GM23338 (cell line): ENCODE measurements around the gene MAP7D1.

Experiments used
- EZH2 ChIP-seq: fragments of 200-600 bp; sonication (generic); IDR thresholded peaks from one replicate; pipeline ENCODE4 v1.8.0; 2017; ENCODE audit warnings: antibody characterized with exemption, mild to moderate bottlenecking, low read depth; ENCODE audit not compliant: unreplicated experiment
- EZH2phosphoT487 ChIP-seq: fragments of 200-600 bp; sonication (generic); IDR thresholded peaks from one replicate; pipeline ENCODE4 v1.8.1; 2018; ENCODE audit warnings: antibody characterized with exemption; ENCODE audit not compliant: unreplicated experiment
- POLR2AphosphoS5 ChIP-seq: IDR thresholded peaks from 2 replicates; pipeline ENCODE4 v1.6.1; 2016; ENCODE audit warnings: antibody characterized with exemption, low read depth
- TF ChIP-seq, protein P1 (sequence below), 2 experiments: fragments of 200-600 bp in 1 of 2; sonication (generic) in 1 of 2; conservative IDR thresholded peaks; 2 replicates each; pipeline versions ENCODE4 v1.5.1 to v1.6.1; 2016 to 2017; ENCODE audit warnings: antibody characterized with exemption in 2 of 2, low read depth in 2 of 2, mild to moderate bottlenecking in 2 of 2, moderate library complexity in 1 of 2
- TF ChIP-seq, protein P2 (sequence below): fragments of 250-450 bp; sonication (Bioruptor Pico); IDR thresholded peaks from 2 replicates; pipeline ENCODE4 v1.5.0; 2020; ENCODE audit warnings: mild to moderate bottlenecking, moderate library complexity

DNA sequence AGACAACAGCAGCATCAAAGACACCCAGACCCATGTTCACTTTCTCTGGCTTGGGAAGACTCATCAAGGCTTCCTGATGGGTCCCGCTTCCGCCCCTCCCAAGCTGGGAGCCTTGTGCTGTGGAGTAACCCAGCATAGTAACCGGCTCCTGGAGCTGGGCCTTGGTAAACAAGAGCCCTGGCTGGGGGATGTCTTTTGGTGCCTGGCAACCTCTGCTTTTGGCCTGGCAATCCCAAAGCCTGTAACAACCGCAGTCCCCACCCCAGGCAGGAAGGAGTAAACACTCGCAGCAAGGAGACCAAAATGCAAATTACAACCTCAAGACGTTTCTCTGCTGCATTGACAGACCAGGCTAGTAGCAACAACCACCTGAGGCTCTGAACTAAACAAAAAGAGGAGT lies 51.4 kb downstream of the MAP7D1 start:
- TF ChIP-seq, protein P1, sequence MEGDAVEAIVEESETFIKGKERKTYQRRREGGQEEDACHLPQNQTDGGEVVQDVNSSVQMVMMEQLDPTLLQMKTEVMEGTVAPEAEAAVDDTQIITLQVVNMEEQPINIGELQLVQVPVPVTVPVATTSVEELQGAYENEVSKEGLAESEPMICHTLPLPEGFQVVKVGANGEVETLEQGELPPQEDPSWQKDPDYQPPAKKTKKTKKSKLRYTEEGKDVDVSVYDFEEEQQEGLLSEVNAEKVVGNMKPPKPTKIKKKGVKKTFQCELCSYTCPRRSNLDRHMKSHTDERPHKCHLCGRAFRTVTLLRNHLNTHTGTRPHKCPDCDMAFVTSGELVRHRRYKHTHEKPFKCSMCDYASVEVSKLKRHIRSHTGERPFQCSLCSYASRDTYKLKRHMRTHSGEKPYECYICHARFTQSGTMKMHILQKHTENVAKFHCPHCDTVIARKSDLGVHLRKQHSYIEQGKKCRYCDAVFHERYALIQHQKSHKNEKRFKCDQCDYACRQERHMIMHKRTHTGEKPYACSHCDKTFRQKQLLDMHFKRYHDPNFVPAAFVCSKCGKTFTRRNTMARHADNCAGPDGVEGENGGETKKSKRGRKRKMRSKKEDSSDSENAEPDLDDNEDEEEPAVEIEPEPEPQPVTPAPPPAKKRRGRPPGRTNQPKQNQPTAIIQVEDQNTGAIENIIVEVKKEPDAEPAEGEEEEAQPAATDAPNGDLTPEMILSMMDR (conservative IDR thresholded peaks at IDR 0.05; ENCODE audit: low read depth in 2 of 2), result no peak
- TF ChIP-seq, protein P2, sequence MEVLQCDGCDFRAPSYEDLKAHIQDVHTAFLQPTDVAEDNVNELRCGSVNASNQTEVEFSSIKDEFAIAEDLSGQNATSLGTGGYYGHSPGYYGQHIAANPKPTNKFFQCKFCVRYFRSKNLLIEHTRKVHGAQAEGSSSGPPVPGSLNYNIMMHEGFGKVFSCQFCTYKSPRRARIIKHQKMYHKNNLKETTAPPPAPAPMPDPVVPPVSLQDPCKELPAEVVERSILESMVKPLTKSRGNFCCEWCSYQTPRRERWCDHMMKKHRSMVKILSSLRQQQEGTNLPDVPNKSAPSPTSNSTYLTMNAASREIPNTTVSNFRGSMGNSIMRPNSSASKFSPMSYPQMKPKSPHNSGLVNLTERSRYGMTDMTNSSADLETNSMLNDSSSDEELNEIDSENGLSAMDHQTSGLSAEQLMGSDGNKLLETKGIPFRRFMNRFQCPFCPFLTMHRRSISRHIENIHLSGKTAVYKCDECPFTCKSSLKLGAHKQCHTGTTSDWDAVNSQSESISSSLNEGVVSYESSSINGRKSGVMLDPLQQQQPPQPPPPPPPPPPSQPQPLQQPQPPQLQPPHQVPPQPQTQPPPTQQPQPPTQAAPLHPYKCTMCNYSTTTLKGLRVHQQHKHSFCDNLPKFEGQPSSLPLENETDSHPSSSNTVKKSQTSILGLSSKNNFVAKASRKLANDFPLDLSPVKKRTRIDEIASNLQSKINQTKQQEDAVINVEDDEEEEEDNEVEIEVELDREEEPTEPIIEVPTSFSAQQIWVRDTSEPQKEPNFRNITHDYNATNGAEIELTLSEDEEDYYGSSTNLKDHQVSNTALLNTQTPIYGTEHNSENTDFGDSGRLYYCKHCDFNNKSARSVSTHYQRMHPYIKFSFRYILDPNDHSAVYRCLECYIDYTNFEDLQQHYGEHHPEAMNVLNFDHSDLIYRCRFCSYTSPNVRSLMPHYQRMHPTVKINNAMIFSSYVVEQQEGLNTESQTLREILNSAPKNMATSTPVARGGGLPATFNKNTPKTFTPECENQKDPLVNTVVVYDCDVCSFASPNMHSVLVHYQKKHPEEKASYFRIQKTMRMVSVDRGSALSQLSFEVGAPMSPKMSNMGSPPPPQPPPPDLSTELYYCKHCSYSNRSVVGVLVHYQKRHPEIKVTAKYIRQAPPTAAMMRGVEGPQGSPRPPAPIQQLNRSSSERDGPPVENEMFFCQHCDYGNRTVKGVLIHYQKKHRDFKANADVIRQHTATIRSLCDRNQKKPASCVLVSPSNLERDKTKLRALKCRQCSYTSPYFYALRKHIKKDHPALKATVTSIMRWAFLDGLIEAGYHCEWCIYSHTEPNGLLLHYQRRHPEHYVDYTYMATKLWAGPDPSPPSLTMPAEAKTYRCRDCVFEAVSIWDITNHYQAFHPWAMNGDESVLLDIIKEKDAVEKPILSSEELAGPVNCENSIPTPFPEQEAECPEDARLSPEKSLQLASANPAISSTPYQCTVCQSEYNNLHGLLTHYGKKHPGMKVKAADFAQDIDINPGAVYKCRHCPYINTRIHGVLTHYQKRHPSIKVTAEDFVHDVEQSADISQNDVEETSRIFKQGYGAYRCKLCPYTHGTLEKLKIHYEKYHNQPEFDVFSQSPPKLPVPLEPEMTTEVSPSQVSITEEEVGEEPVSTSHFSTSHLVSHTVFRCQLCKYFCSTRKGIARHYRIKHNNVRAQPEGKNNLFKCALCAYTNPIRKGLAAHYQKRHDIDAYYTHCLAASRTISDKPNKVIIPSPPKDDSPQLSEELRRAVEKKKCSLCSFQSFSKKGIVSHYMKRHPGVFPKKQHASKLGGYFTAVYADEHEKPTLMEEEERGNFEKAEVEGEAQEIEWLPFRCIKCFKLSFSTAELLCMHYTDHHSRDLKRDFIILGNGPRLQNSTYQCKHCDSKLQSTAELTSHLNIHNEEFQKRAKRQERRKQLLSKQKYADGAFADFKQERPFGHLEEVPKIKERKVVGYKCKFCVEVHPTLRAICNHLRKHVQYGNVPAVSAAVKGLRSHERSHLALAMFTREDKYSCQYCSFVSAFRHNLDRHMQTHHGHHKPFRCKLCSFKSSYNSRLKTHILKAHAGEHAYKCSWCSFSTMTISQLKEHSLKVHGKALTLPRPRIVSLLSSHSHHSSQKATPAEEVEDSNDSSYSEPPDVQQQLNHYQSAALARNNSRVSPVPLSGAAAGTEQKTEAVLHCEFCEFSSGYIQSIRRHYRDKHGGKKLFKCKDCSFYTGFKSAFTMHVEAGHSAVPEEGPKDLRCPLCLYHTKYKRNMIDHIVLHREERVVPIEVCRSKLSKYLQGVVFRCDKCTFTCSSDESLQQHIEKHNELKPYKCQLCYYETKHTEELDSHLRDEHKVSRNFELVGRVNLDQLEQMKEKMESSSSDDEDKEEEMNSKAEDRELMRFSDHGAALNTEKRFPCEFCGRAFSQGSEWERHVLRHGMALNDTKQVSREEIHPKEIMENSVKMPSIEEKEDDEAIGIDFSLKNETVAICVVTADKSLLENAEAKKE, result no peak
- TF ChIP-seq EZH2phosphoT487, result no peak
- TF ChIP-seq EZH2, result no peak
- TF ChIP-seq POLR2AphosphoS5, result no peak
